Erythroblast (primary cell): ENCODE results near the gene BCL2L12.

Source experiments
- GATA1 ChIP-seq: IDR thresholded peaks from 2 replicates; pipeline ENCODE4 v1.6.1; 2011; ENCODE audit warnings: low read depth, mild to moderate bottlenecking, control low read depth, low read length, moderate library complexity
- POLR2A ChIP-seq: IDR thresholded peaks from 2 replicates; pipeline ENCODE4 v1.6.1; 2011; ENCODE audit warnings: mild to moderate bottlenecking, low read length

DNA sequence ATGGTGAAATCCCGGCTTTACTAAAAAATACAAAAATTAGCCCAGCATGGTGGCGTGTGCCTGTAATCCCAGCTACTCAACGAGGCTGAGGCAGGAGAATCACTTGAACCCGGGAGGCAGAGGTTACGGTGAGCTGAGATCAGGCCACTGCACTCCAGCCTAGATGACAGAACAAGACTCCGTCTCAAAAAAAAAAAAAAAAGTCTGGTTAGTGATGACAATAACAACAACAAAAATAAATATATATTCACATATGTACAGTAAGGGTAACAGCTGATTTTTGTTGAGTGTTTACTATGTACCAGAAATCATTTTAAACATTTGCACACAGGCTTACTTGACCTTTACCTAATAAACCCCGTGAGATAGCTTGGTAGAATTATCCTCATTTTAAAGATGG lies 48.8 kb upstream of the BCL2L12 start:
- TF ChIP-seq POLR2A = no peak
- no peak for TF ChIP-seq GATA1
